NCI-H2081 treated with DMSO at 0.1 percent for 48 hours (cell line): ENCODE measurements around the gene ARHGAP33.
A peak's percentile ranks its signal among the peaks of the same experiment; 100 is the strongest.
"Not testable (repeated sequence)": the region's sequence is repeated elsewhere in the genome, so short reads cannot be mapped to it uniquely, and the experiment has no call there.

Experiments used
- DNase-seq: peaks from one replicate; lab custom pipeline; 2025; lab: John Stamatoyannopoulos, UW

The ARHGAP33 gene

DNA sequence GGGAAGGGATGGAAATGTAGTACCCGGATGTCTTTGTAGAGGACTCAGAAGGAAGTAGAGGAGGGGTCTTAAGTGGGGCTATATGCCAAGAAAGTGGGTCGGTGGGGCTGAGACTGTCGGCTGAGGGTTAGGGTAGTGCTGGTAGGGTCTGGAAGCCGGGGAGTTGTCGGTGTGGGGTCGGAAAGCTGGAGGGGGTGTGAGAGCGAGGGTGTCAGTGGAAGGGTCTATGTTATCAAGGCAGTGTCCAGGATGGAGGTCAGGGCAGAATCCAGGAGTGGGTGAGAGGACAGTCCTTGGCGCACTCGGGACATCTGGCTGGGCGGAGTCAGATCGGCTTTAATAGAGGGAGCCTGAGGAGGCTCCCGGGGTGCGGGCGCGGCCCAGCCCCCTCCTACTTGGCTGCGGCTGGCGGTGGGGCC, 20.2 kb upstream of the ARHGAP33 start:
- DNase-seq = no peak

GRCh38 chr19:35755550-35756376, 19.6 kb upstream of the ARHGAP33 start:
- DNase-seq = no peak

DNA sequence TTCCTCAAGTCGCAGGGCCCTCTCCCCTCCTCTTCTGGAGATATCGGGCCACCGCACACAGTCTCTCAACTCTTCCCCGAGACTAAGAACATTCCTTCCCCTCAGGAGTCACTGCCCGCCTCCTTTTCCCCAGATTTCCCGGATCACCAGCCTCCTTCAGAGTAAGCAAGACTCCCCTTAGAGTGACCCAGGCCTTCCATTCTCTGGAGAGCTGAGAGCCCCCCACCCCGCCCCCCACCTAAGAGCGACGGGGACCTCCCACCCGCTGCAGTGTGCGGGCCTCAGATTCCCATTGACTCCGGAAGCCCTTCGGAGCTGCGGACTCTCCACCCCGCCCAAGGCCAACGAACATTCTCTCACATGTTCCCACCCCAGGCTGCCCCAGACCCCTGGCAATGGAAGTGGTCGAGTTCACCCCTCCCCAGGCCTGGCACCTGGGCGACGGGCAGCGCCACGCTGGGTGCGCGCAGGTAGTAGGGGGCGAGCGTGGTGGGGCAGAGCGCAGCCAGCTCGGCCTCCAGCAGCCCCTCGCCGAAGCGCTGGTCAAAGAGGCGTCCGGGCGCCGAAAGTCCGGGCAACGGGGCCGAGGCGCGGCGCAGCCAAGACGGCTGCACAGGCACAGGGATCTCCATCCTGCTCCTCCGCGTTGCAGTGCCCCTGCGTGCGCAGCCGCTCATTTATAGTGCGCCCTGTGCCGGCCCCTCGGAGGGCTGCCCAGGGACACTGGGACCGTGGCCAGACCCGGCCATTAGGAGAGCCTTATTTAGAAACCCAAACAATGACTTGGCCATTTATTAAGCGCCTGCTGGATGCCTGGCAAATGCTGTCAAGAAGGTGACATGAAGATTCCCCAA, 18.8 kb upstream of the ARHGAP33 start, which contains the start of gene HSPB6:
TSS of gene HSPB6 (minus strand) at position 653 of the 854 bp plus-strand sequence. CDS start at position 632, 21 bp downstream.
- DNase-seq = no peak

- no peak for DNase-seq
Measured at GRCh38 chr19:35757231-35757748, 18.1 kb upstream of the ARHGAP33 start.

DNA sequence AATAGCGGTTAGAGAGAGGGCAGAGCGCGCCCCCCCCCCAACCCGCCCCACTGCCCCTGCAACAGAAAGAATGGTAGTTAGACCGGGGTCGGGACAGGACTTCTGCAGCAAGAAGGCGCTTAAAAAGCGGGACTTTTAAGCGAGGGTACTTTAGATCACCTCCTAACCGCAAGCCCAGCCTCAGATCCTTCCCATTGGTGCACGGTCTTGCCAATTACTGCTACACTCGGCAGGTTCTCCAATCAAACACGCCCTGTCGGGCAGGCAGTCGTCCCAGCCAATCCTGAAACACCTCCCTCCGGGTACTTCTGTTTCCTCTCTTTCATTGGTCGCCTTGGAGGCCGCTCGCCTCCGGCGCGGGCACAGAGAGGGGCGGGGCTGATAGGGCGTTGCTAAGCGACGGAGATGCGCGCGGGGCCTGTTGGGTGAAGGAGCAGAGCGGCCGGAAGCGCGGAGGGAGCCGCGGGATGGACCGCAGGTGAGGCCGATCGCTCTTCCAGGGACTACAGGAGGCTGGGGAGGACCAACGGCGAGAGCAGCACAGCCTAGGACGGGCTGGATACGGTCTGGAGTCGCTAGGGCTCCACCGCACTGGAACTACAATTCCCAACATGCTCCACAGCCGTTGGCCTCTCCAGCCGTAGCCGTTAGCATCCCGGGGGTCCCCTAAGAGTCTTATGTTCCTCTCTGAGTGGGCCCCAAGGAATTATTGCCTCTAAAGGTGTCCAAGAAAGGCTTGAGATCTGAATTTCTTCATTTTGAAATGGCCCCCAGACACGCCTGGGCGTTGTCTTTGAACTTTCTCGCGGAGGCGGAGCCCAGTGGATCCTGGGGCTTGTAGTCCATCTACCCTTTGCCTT, 17.4 kb upstream of the ARHGAP33 start, which contains the start of gene PROSER3:
TSS of gene PROSER3 (plus strand) at position 428 of the 860 bp plus-strand sequence. CDS start at position 468, 40 bp downstream.
- DNase-seq = peak; percentile 99

DNA sequence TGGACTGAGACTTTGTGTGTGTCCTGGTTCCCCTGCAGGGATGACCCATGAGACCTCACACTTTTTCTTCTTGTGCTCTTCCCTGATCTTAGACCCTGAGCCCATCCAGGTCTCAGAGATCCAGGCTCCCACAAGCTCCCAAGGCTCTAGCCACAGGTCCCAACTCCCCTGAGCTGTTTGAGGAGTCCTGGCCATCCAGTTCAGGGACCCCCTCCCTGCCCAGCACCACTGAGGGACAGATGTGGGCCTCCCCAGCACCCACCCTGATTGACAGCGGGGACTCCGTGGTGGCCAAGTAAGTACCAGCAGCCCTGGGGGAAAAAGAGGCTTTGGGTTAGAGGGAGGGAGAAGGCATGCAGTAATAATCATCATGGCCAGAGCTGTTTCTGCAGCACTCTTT, 15.7 kb upstream of the ARHGAP33 start:
- DNase-seq = no peak

GRCh38 chr19:35760711-35761349, 14.5 kb upstream of the ARHGAP33 start:
- no peak for DNase-seq

GRCh38 chr19:35764432-35765315, 10.7 kb upstream of the ARHGAP33 start:
- no peak for DNase-seq

DNA sequence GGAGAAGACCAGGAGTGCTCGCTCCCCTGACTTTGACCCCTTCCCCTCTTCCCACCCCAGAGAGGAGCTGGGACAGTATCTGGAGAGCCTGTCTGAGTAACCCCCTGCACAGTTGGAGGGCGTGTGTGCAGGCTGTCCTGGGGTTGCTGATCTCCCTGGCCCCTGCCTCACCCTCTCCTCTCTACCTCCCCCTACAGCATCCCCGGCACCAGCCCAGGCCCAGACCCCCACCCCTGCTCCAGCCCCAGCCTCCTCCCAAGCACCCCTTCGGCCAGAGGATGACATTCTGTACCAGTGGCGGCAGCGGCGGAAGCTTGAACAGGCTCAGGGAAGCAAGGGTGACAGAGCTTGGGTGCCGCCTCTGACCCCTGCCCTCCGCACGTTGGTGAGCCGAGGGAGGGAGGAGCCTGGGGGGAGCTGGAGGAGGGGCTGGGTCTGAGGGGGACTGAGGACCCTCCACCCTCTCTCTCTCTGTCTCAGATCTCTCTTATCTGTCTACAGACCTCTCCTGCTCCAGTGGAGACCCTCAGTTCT, 8.7 kb upstream of the ARHGAP33 start:
- no peak for DNase-seq

DNA sequence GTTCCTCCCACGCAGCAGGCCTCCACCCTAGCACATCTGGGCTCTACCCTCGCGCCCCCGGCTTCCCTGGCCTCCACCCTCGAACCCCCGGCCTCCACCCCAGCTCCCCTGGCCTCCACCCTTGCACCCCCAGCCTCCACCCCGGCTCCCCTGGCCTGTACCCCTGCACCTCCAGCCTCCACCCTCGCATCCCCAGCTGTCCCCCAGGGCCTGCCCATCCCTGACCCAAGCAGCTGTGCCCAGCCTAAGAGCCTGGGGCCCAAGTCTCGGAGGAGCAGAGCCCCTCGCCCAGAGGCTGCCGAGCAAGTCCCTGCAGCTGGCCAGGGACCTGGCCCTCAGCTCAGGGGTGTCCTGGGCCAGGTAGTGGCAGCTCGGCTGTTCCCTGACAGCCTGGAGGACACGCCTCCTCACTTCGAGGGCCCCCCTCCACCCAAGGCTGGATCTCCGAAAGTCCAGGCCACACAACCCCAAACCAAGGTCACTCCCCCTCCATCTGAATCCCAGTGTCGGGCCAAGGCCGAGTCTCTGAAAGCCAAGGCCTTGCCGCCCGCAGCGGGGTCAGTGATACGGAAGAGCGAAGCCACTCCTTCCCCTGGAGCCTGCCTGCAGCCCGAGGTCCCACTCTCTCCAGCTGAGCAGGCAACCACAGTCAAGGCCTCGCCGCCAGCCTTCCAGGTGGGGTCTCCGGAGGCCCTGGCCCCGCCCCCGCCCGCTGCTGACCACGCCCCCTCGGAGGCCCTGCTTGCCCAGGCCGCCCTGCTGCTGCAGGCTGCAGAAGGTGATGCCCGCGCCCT, 7.9 kb upstream of the ARHGAP33 start:
- no peak for DNase-seq

DNA sequence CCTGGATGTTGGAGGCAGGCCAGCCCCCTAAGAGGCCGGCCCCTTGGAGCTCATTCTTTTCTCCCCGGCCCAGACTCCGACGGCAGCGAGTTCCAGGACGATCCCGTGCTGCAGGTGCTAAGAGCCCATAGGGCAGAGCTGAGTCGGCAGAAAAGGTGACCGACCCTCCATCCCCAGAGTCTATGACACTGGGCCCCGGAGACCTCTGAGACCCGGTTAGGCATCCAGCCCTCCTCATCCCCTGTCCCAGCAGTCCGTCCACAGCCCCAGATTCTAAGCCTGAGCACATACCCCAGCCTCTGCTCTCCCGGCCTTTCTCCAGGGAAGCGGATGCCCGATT, 7.3 kb upstream of the ARHGAP33 start:
- no peak for DNase-seq

- not testable (repeated sequence) for DNase-seq
Measured at GRCh38 chr19:35772362-35772761, 3.0 kb upstream of the ARHGAP33 start.

GRCh38 chr19:35773020-35773806, 2.2 kb upstream of the ARHGAP33 start:
- no peak for DNase-seq

- no peak for DNase-seq
Measured at GRCh38 chr19:35774274-35775045, 904 bp upstream of the ARHGAP33 start.

- DNase-seq = no peak
Measured at GRCh38 chr19:35775046-35775297, 392 bp upstream of the ARHGAP33 start.

- DNase-seq = no peak
Measured at GRCh38 chr19:35776102-35776788, 881 bp downstream of the ARHGAP33 start.
